ENCODE results near the gene RHEX. TPM values are rescaled to one million over a fixed set of nuclear protein-coding genes. Genes with fewer than 3 reads are reported as not detected.

Gene RHEX
- total and polyA plus RNA-seq, 5 experiments from 2014 or later = 0.52 TPM; not detected in 4

- ATAC-seq (no peak), DNase-seq (no peak)
- H3K27ac Mint-ChIP-seq = peak overlapping the region in 4 of 10 donors; percentile 28 to 55 (median 30)
Observed at GRCh38 chr1:206067486-206068227, 14.7 kb downstream of the RHEX start.

GRCh38 chr1:206068314-206068713 lies 15.3 kb downstream of the RHEX start:
- no peaks in the 10 kb centered on the region for H3K9me3 Mint-ChIP-seq
- H3K27me3 Mint-ChIP-seq = peaks cover 0 to 2% (median 0%) of the 10 kb centered on the region in 5 donors
- DNase-seq (no peak), ATAC-seq (no peak)
- no peaks in the 10 kb centered on the region for H3K36me3 Mint-ChIP-seq
- no peak overlapping the region for H3K4me3 Mint-ChIP-seq
- POLR2A ChIA-PET = no interaction called here
- peaks cover 5 to 24% (median 11%) of the 10 kb centered on the region in 4 donors for H3K4me1 Mint-ChIP-seq
- H3K27ac Mint-ChIP-seq = peak overlapping the region in 1 of 10 donors; percentile 28

More at GRCh38 chr1:206067486-206068227, 14.7 kb downstream of the RHEX start:
- H3K4me3 Mint-ChIP-seq = peak overlapping the region in 1 of 10 donors; percentile 8
- H3K36me3 Mint-ChIP-seq = peaks cover 0 to 4% (median 0%) of the 10 kb centered on the region in 3 donors
- peaks cover 5 to 24% (median 11%) of the 10 kb centered on the region in 4 donors for H3K4me1 Mint-ChIP-seq
- H3K27me3 Mint-ChIP-seq = peaks cover 0 to 3% (median 0%) of the 10 kb centered on the region in 5 donors
- H3K9me3 Mint-ChIP-seq = peaks cover 0 to 5% (median 2%) of the 10 kb centered on the region in 9 donors
- POLR2A ChIA-PET = no interaction called here

- Mint-ChIP-seq H3K4me3 (no peak overlapping the region), H3K27me3 (peaks cover 0 to 4% (median 2%) of the 10 kb centered on the region in 5 donors), H3K36me3 (no peaks in the 10 kb centered on the region), H3K4me1 (peaks cover 5 to 20% (median 11%) of the 10 kb centered on the region in 4 donors), H3K9me3 (no peaks in the 10 kb centered on the region), H3K27ac (no peak overlapping the region)
- POLR2A ChIA-PET = no interaction called here
- ATAC-seq = no peak
- DNase-seq = no peak
Observed at GRCh38 chr1:206070627-206071304, 17.8 kb downstream of the RHEX start.

- ATAC-seq = no peak
- Mint-ChIP-seq H3K4me3 (no peak overlapping the region), H3K36me3 (no peaks in the 10 kb centered on the region), H3K27me3 (peaks cover 0 to 4% (median 2%) of the 10 kb centered on the region in 5 donors), H3K9me3 (no peaks in the 10 kb centered on the region), H3K27ac (no peak overlapping the region), H3K4me1 (peaks cover 2 to 5% (median 4%) of the 10 kb centered on the region in 4 donors)
- POLR2A ChIA-PET = no interaction called here
- DNase-seq = no peak
Observed at GRCh38 chr1:206074839-206075238, 21.9 kb downstream of the RHEX start.

- Mint-ChIP-seq H3K27ac (no peak overlapping the region), H3K4me1 (peaks cover 8 to 17% (median 16%) of the 10 kb centered on the region in 4 donors), H3K4me3 (no peak overlapping the region), H3K36me3 (no peaks in the 10 kb centered on the region), H3K27me3 (peaks cover 0 to 4% (median 2%) of the 10 kb centered on the region in 5 donors), H3K9me3 (no peaks in the 10 kb centered on the region)
- POLR2A ChIA-PET = no interaction called here
- DNase-seq = no peak
- no peak for ATAC-seq
Observed at GRCh38 chr1:206075786-206076755, 23.1 kb downstream of the RHEX start.

DNA sequence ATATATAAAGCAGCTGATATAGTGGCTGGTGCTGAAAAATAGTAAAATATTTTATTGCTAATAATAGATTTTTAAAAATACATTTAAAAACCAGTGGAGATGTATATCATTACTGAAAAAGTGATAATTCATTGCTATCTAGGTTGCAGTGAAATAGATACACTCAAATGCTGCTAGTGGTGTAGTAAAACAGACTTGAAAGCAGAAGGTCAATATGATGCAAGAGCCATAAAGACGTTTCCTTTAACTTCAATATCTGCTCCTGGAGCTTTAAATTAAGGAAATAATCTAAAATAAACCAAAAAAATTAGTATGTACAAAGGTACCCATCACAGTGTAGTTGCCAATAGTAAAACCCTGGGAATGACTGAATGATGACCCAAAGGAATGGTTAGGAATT lies 26.2 kb downstream of the RHEX start:
- H3K27ac Mint-ChIP-seq = no peak overlapping the region
- peaks cover 0 to 3% (median 0%) of the 10 kb centered on the region in 5 donors for H3K27me3 Mint-ChIP-seq
- ATAC-seq (no peak), DNase-seq (no peak)
- no peak overlapping the region for H3K4me3 Mint-ChIP-seq
- peaks cover 9 to 22% (median 18%) of the 10 kb centered on the region in 4 donors for H3K4me1 Mint-ChIP-seq
- POLR2A ChIA-PET = no interaction called here
- H3K9me3 Mint-ChIP-seq = no peaks in the 10 kb centered on the region
- no peaks in the 10 kb centered on the region for H3K36me3 Mint-ChIP-seq

DNA sequence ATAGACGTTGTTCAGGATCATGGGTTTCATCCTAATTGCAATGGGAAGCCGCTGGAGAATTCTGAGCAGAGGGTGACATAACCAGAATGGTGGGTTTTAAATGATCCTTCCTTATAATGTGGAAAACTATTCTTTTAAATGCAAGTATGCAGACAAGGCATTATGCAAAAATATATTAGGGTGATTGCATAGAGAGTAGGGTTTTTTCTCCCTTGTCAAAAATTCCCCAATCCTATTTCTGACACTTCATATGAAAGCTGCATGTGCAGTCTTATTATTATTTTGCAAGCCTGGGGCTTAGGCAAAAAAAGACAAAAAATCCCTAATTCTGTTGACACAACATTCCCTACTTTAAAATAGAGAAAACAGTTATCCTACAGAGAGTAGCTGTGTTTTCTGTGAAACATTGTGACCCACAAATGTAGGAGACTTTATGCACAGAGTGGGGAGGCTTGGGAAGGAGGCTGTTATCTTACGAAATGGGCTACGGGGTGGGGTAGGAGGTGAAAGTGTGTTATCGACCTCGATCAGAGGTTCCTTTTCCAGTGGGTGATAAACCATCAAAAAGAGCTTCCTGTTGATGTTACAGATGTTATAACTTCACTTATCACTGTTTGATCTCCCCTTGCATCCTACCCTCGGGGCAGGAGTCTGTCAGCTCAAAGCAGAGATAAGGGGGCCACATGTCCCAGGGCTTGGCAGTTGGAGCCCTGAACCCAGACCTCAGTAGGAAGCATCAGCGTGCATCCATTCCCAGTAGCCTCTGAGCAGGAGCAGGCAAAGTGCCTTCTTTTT lies 27.2 kb downstream of the RHEX start:
- H3K27ac Mint-ChIP-seq = peak overlapping the region in 4 of 10 donors; percentile 3 to 66 (median 26)
- no peaks in the 10 kb centered on the region for H3K9me3 Mint-ChIP-seq
- peak in 1 of 2 donors; percentile 33 for ATAC-seq
- POLR2A ChIA-PET = no interaction called here
- peak overlapping the region in 4 of 10 donors; percentile 13 to 50 (median 35) for H3K4me3 Mint-ChIP-seq
- H3K4me1 Mint-ChIP-seq = peaks cover 9 to 22% (median 18%) of the 10 kb centered on the region in 4 donors
- DNase-seq = no peak
- H3K27me3 Mint-ChIP-seq = peaks cover 0 to 2% (median 0%) of the 10 kb centered on the region in 5 donors
- no peaks in the 10 kb centered on the region for H3K36me3 Mint-ChIP-seq

GRCh38 chr1:206081856-206082255 lies 28.9 kb downstream of the RHEX start:
- POLR2A ChIA-PET = no interaction called here
- Mint-ChIP-seq H3K4me1 (peaks cover 9 to 22% (median 18%) of the 10 kb centered on the region in 4 donors), H3K36me3 (no peaks in the 10 kb centered on the region), H3K4me3 (no peak overlapping the region), H3K9me3 (no peaks in the 10 kb centered on the region), H3K27me3 (peaks cover 0 to 2% (median 0%) of the 10 kb centered on the region in 5 donors), H3K27ac (peak overlapping the region in 1 of 10 donors; percentile 6)
- DNase-seq (no peak), ATAC-seq (no peak)

GRCh38 chr1:206082831-206083695 lies 30.1 kb downstream of the RHEX start:
- POLR2A ChIA-PET = no interaction called here
- no peak for ATAC-seq

GRCh38 chr1:206083750-206084149 lies 30.8 kb downstream of the RHEX start:
- Mint-ChIP-seq H3K9me3 (no peaks in the 10 kb centered on the region), H3K4me3 (no peak overlapping the region), H3K4me1 (peaks cover 9 to 22% (median 18%) of the 10 kb centered on the region in 4 donors), H3K27ac (no peak overlapping the region), H3K27me3 (peaks cover 0 to 4% (median 0%) of the 10 kb centered on the region in 5 donors), H3K36me3 (no peaks in the 10 kb centered on the region)
- ATAC-seq = no peak
- POLR2A ChIA-PET = no interaction called here
- DNase-seq = no peak

More at GRCh38 chr1:206082831-206083695, 30.1 kb downstream of the RHEX start:
- DNase-seq = no peak
- Mint-ChIP-seq H3K9me3 (no peaks in the 10 kb centered on the region), H3K27me3 (peaks cover 0 to 4% (median 0%) of the 10 kb centered on the region in 5 donors), H3K27ac (no peak overlapping the region), H3K36me3 (no peaks in the 10 kb centered on the region), H3K4me3 (no peak overlapping the region), H3K4me1 (peaks cover 9 to 22% (median 18%) of the 10 kb centered on the region in 4 donors)

- H3K4me3 Mint-ChIP-seq = no peak overlapping the region
- H3K27ac Mint-ChIP-seq = no peak overlapping the region
- H3K4me1 Mint-ChIP-seq = peaks cover 0 to 3% (median 0%) of the 10 kb centered on the region in 4 donors
- no peaks in the 10 kb centered on the region for H3K9me3 Mint-ChIP-seq
- no peak for ATAC-seq
- H3K36me3 Mint-ChIP-seq = no peaks in the 10 kb centered on the region
- POLR2A ChIA-PET = no interaction called here
- no peak for DNase-seq
- peaks cover 0 to 4% (median 0%) of the 10 kb centered on the region in 5 donors for H3K27me3 Mint-ChIP-seq
Observed at GRCh38 chr1:206087091-206087490, 34.1 kb downstream of the RHEX start.

Data from naive thymus-derived CD8-positive, alpha-beta T cell (primary cell).